Keratinocyte (primary cell): Measurements from ENCODE around the gene NCOA3. TPM values are rescaled to one million over a fixed set of nuclear protein-coding genes. Genes with fewer than 3 reads are reported as not detected.
"Not testable (repeated sequence)": the region's sequence is repeated elsewhere in the genome, so short reads cannot be mapped to it uniquely, and the experiment has no call there.

Experiments
- DNase-seq: peaks from one replicate; pipeline ENCODE4 v3.0.0-alpha.2; 2011; ENCODE audit warnings: low read depth, missing footprints, low spot score
- FAIRE-seq: peaks from 2 replicates; lab custom pipeline; 2011; peaks lifted over from hg19 to GRCh38; lab: Jason Lieb, UNC
- H2AFZ ChIP-seq: 2 replicates; pipeline ENCODE4 v1.6.0; 2012; ENCODE audit warnings: low read length, control low read depth, inconsistent platforms; ENCODE audit not compliant: control insufficient read depth
- H3K27ac ChIP-seq: 2 replicates; pipeline ENCODE4 v1.5.1; 2011; ENCODE audit warnings: low read length; ENCODE audit not compliant: control insufficient read depth, insufficient read depth
- H3K27me3 ChIP-seq: 3 replicates; pipeline ENCODE4 v1.6.0; 2011; ENCODE audit warnings: low read length; ENCODE audit not compliant: control insufficient read depth, insufficient read depth; ENCODE audit errors: extremely low read depth
- H3K36me3 ChIP-seq, 2 experiments: 2 replicates in 1 of 2; 3 replicates in 1 of 2; pipeline ENCODE4 v1.5.1; 2011; ENCODE audit warnings: low read length in 2 of 2, mild to moderate bottlenecking in 1 of 2; ENCODE audit not compliant: control insufficient read depth in 2 of 2, insufficient read depth in 2 of 2; ENCODE audit errors: extremely low read depth in 1 of 2
- H3K4me1 ChIP-seq: 3 replicates; pipeline ENCODE4 v1.5.1; 2011; ENCODE audit warnings: low read length; ENCODE audit not compliant: control insufficient read depth, insufficient read depth; ENCODE audit errors: extremely low read depth
- H3K4me2 ChIP-seq: 3 replicates; pipeline ENCODE4 v1.6.0; 2011; ENCODE audit warnings: low read depth, low read length; ENCODE audit not compliant: control insufficient read depth, insufficient read depth; ENCODE audit errors: extremely low read depth
- H3K4me3 ChIP-seq, 3 experiments: fragments of 200-600 bp in 1 of 3; sonication (generic) in 1 of 3; 2 replicates in 2 of 3; 3 replicates in 1 of 3; pipeline ENCODE4 v1.5.1; 2011 to 2016; ENCODE audit warnings: low read length in 3 of 3, mild to moderate bottlenecking in 3 of 3, control low read depth in 2 of 3, inconsistent platforms in 1 of 3, low read depth in 1 of 3, mixed read lengths in 1 of 3, mixed run types in 1 of 3, moderate library complexity in 1 of 3; ENCODE audit not compliant: control insufficient read depth in 2 of 3, insufficient read depth in 2 of 3; ENCODE audit errors: extremely low read depth in 1 of 3
- H3K79me2 ChIP-seq: 2 replicates; pipeline ENCODE4 v1.6.0; 2012; ENCODE audit warnings: low read length; ENCODE audit not compliant: control insufficient read depth, insufficient read depth
- H3K9ac ChIP-seq: 3 replicates; pipeline ENCODE4 v1.6.0; 2011; ENCODE audit warnings: low read length; ENCODE audit not compliant: control insufficient read depth, insufficient read depth; ENCODE audit errors: extremely low read depth
- H3K9me1 ChIP-seq: 3 replicates; pipeline ENCODE4 v1.6.0; 2011; ENCODE audit warnings: low read length; ENCODE audit not compliant: control insufficient read depth, insufficient read depth; ENCODE audit errors: extremely low read depth
- H3K9me3 ChIP-seq: 2 replicates; pipeline ENCODE4 v1.5.1; 2012; ENCODE audit warnings: low read depth, low read length; ENCODE audit not compliant: control insufficient read depth
- H4K20me1 ChIP-seq: 3 replicates; pipeline ENCODE4 v1.6.0; 2011; ENCODE audit warnings: low read length; ENCODE audit not compliant: control insufficient read depth, insufficient read depth; ENCODE audit errors: extremely low read depth
- EZH2 ChIP-seq: IDR thresholded peaks from one replicate; pipeline ENCODE4 v1.6.1; 2012; ENCODE audit warnings: inconsistent platforms, mild to moderate bottlenecking, low read length, moderate library complexity
- dilution Hi-C: fragments of 300-500 bp; cut with MboI; formaldehyde crosslinking; loops from one replicate; pipeline ENCODE4 v1.7.0; 2020; ENCODE audit warnings: low sequenced_read_pairs; ENCODE audit not compliant: extremely low pct_ligation_motif_present
- polyA plus RNA-seq, 5 experiments: library from polyadenylated mRNA; depleted of rRNA in 3 of 5; stranded (reverse) in 3 of 5; stranded (forward) in 1 of 5; unstranded in 1 of 5; fragments of >200 nt; gene quantifications; 1 replicate in 1 of 5; 2 replicates in 3 of 5; 3 replicates in 1 of 5; pipeline versions ENCODE4 v1.2.1 to v1.2.3, GENCODE V29; 2011 to 2012; ENCODE audit warnings: missing spikeins in 2 of 5, low read depth in 1 of 5, low replicate concordance in 1 of 5
- TF ChIP-seq, protein P1 (sequence below), 3 experiments: IDR thresholded peaks in 1 of 3; conservative IDR thresholded peaks in 1 of 3; optimal IDR thresholded peaks in 1 of 3; 2 replicates in 2 of 3; 3 replicates in 1 of 3; pipeline versions ENCODE3 to v1.5.1; 2011; ENCODE audit warnings: low read length in 3 of 3, mild to moderate bottlenecking in 3 of 3, moderate library complexity in 2 of 3, control low read depth in 1 of 3, inconsistent platforms in 1 of 3; ENCODE audit not compliant: insufficient read depth in 2 of 3; ENCODE audit errors: extremely low read depth in 1 of 3

The NCOA3 gene
- polyA plus RNA-seq, 1 donor (not counting 4 experiments of a cell fraction or from before 2014, with no cell fraction given), result 25.8 TPM

DNA sequence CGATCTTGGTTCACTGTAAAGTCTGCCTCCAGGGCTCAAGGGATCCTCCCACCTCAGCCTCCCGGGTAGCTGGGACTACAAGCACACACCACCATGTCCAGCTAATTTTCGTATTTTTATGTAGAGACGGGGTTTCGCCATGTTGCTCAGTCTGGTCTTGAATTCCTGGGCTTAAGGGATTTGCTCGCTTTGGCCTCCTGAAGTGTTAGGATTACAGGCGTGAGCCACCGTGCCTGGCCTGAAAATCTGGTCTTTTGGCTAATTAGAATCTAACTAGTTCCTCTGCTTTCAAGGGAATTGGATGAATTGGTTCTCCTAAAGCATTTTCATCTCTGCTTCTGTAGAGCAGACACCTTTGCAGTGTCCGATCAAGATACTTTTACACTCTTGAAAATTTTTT lies 51.3 kb downstream of the NCOA3 start:
- Histone ChIP-seq H4K20me1 (no peaks in the 10 kb centered on the region), H2AFZ (no peak overlapping the region)

DNA sequence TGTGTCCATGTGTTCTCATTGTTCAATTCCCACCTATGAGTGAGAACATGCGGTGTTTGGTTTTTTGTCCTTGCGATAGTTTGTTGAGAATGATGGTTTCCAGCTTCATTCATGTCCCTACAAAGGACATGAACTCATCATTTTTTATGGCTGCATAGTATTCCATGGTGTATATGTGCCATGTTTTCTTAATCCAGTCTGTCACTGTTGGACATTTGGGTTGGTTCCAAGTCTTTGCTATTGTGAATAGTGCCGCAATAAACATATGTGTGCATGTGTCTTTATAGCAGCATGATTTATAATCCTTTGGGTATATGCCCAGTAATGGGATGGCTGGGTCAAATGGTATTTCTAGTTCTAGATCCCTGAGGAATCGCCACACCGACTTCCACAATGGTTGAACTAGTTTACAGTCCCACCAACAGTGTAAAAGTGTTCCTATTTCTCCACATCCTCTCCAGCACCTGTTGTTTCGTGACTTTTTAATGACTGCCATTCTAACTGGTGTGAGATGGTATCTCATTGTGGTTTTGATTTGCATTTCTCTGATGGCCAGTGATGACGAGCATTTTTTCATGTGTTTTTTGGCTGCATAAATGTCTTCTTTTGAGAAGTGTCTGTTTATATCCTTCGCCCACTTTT lies 52.0 kb downstream of the NCOA3 start:
- H4K20me1 ChIP-seq, result not testable (repeated sequence)
- H3K79me2 ChIP-seq, result peaks cover 41% of the 10 kb centered on the region

More for the DNA sequence above, 51.3 kb downstream of the NCOA3 start:
- H3K79me2 ChIP-seq, result peaks cover 39% of the 10 kb centered on the region
- H3K9me3 ChIP-seq, result no peaks in the 10 kb centered on the region
- no peak overlapping the region for H3K9ac ChIP-seq
- no peaks in the 10 kb centered on the region for H3K9me1 ChIP-seq
- no peaks in the 10 kb centered on the region for H3K4me1 ChIP-seq
- no peak for DNase-seq
- H3K4me3 ChIP-seq, result no peak overlapping the region
- no peaks in the 10 kb centered on the region for H3K27me3 ChIP-seq
- H3K4me2 ChIP-seq, result no peak overlapping the region
- H3K27ac ChIP-seq, result no peak overlapping the region
- TF ChIP-seq EZH2, result no peak
- TF ChIP-seq, protein P1, sequence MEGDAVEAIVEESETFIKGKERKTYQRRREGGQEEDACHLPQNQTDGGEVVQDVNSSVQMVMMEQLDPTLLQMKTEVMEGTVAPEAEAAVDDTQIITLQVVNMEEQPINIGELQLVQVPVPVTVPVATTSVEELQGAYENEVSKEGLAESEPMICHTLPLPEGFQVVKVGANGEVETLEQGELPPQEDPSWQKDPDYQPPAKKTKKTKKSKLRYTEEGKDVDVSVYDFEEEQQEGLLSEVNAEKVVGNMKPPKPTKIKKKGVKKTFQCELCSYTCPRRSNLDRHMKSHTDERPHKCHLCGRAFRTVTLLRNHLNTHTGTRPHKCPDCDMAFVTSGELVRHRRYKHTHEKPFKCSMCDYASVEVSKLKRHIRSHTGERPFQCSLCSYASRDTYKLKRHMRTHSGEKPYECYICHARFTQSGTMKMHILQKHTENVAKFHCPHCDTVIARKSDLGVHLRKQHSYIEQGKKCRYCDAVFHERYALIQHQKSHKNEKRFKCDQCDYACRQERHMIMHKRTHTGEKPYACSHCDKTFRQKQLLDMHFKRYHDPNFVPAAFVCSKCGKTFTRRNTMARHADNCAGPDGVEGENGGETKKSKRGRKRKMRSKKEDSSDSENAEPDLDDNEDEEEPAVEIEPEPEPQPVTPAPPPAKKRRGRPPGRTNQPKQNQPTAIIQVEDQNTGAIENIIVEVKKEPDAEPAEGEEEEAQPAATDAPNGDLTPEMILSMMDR (optimal IDR thresholded peaks at IDR 0.05 in 1 of 3, IDR thresholded peaks at IDR 0.05 in 1 of 3, conservative IDR thresholded peaks at IDR 0.05 in 1 of 3; ENCODE audit: extremely low read depth in 1 of 3, insufficient read depth in 2 of 3, low read length in 3 of 3), result no peak
- dilution Hi-C loops, result no loop called here
- no peak for FAIRE-seq
- H3K36me3 ChIP-seq, result no peaks in the 10 kb centered on the region

DNA sequence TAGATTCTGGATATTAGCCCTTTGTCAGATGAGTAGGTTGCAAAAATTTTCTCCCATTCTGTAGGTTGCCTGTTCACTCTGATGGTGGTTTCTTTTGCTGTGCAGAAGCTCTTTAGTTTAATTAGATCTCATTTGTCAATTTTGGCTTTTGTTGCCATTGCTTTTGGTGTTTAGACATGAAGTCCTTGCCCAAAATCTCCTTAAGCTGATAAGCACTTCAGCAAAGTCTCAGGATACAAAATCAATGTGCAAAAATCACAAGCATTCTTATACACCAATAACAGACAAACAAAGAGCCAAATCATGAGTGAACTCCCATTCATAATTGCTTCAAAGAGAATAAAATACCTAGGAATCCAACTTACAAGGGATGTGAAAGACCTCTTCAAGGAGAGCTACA lies 52.6 kb downstream of the NCOA3 start:
- H3K27ac ChIP-seq, H3K27me3 ChIP-seq, H3K4me1 ChIP-seq, H3K4me2 ChIP-seq, H3K9me3 ChIP-seq, H2AFZ ChIP-seq, H3K9me1 ChIP-seq, H3K4me3 ChIP-seq, DNase-seq, FAIRE-seq, H4K20me1 ChIP-seq, H3K36me3 ChIP-seq, H3K9ac ChIP-seq, dilution Hi-C loops: not testable (repeated sequence)
- H3K79me2 ChIP-seq, result peaks cover 42% of the 10 kb centered on the region

More for the DNA sequence above, 52.0 kb downstream of the NCOA3 start:
- H3K9me1 ChIP-seq, H3K27me3 ChIP-seq, H2AFZ ChIP-seq, H3K9me3 ChIP-seq, H3K4me1 ChIP-seq, H3K27ac ChIP-seq, H3K9ac ChIP-seq, H3K4me3 ChIP-seq, H3K36me3 ChIP-seq, FAIRE-seq, H3K4me2 ChIP-seq, dilution Hi-C loops, DNase-seq: not testable (repeated sequence)
